Measurements from ENCODE around the gene VTI1B.

The VTI1B gene

GRCh38 chr14:67668559-67668958 lies 5.9 kb downstream of the VTI1B start:
- H3K27ac ChIP-seq (ENCODE audit: low read depth, low read length), result no peak overlapping the region
- no peak overlapping the region for H3K9ac ChIP-seq (ENCODE audit: low read length)
- H3K27me3 ChIP-seq (ENCODE audit: control insufficient read depth, insufficient read depth, low read length), result no peaks in the 10 kb centered on the region
- H3K4me1 ChIP-seq (ENCODE audit: control insufficient read depth, insufficient read depth, low read length), result peaks cover 6% of the 10 kb centered on the region
- no peak overlapping the region for H3K4me3 ChIP-seq (ENCODE audit: low read length)
- no peaks in the 10 kb centered on the region for H3K36me3 ChIP-seq (ENCODE audit: control insufficient read depth, insufficient read depth, low read length)

GRCh38 chr14:67666750-67667449 lies 7.5 kb downstream of the VTI1B start:
- no peak overlapping the region for H3K4me3 ChIP-seq (ENCODE audit: low read length)
- no peaks in the 10 kb centered on the region for H3K36me3 ChIP-seq (ENCODE audit: control insufficient read depth, insufficient read depth, low read length)
- H3K4me1 ChIP-seq (ENCODE audit: control insufficient read depth, insufficient read depth, low read length), result no peaks in the 10 kb centered on the region
- H3K9ac ChIP-seq (ENCODE audit: low read length), result no peak overlapping the region
- no peaks in the 10 kb centered on the region for H3K27me3 ChIP-seq (ENCODE audit: control insufficient read depth, insufficient read depth, low read length)
- no peak overlapping the region for H3K27ac ChIP-seq (ENCODE audit: low read depth, low read length)

GRCh38 chr14:67665868-67666267 lies 8.6 kb downstream of the VTI1B start:
- H3K4me3 ChIP-seq (ENCODE audit: low read length), result no peak overlapping the region
- H3K4me1 ChIP-seq (ENCODE audit: control insufficient read depth, insufficient read depth, low read length), result no peaks in the 10 kb centered on the region
- H3K9ac ChIP-seq (ENCODE audit: low read length), result no peak overlapping the region

GRCh38 chr14:67663633-67664032 lies 10.8 kb downstream of the VTI1B start:
- Histone ChIP-seq H3K36me3 (ENCODE audit: control insufficient read depth, insufficient read depth, low read length) (no peaks in the 10 kb centered on the region), H3K27ac (ENCODE audit: low read depth, low read length) (no peak overlapping the region), H3K9ac (ENCODE audit: low read length) (no peak overlapping the region), H3K4me1 (ENCODE audit: control insufficient read depth, insufficient read depth, low read length) (no peaks in the 10 kb centered on the region), H3K27me3 (ENCODE audit: control insufficient read depth, insufficient read depth, low read length) (no peaks in the 10 kb centered on the region), H3K4me3 (ENCODE audit: low read length) (no peak overlapping the region)

More at GRCh38 chr14:67665868-67666267, 8.6 kb downstream of the VTI1B start:
- Histone ChIP-seq H3K36me3 (ENCODE audit: control insufficient read depth, insufficient read depth, low read length) (no peaks in the 10 kb centered on the region), H3K27me3 (ENCODE audit: control insufficient read depth, insufficient read depth, low read length) (no peaks in the 10 kb centered on the region), H3K27ac (ENCODE audit: low read depth, low read length) (no peak overlapping the region)

- Histone ChIP-seq H3K27ac (ENCODE audit: low read depth, low read length) (peak overlapping the region; percentile 52), H3K36me3 (ENCODE audit: control insufficient read depth, insufficient read depth, low read length) (peaks cover 33% of the 10 kb centered on the region), H3K4me3 (ENCODE audit: low read length) (no peak overlapping the region), H3K27me3 (ENCODE audit: control insufficient read depth, insufficient read depth, low read length) (no peaks in the 10 kb centered on the region), H3K4me1 (ENCODE audit: control insufficient read depth, insufficient read depth, low read length) (peaks cover 7% of the 10 kb centered on the region), H3K9ac (ENCODE audit: low read length) (no peak overlapping the region)
Observed at GRCh38 chr14:67653651-67654280, 20.7 kb downstream of the VTI1B start.

GRCh38 chr14:67652189-67652588 lies 22.2 kb downstream of the VTI1B start:
- Histone ChIP-seq H3K27ac (ENCODE audit: low read depth, low read length) (no peak overlapping the region), H3K36me3 (ENCODE audit: control insufficient read depth, insufficient read depth, low read length) (peaks cover 31% of the 10 kb centered on the region), H3K9ac (ENCODE audit: low read length) (no peak overlapping the region), H3K27me3 (ENCODE audit: control insufficient read depth, insufficient read depth, low read length) (no peaks in the 10 kb centered on the region), H3K4me1 (ENCODE audit: control insufficient read depth, insufficient read depth, low read length) (peaks cover 7% of the 10 kb centered on the region), H3K4me3 (ENCODE audit: low read length) (no peak overlapping the region)

- Histone ChIP-seq H3K4me3 (ENCODE audit: low read length) (no peak overlapping the region), H3K27me3 (ENCODE audit: control insufficient read depth, insufficient read depth, low read length) (no peaks in the 10 kb centered on the region), H3K27ac (ENCODE audit: low read depth, low read length) (no peak overlapping the region), H3K9ac (ENCODE audit: low read length) (no peak overlapping the region), H3K4me1 (ENCODE audit: control insufficient read depth, insufficient read depth, low read length) (peaks cover 7% of the 10 kb centered on the region), H3K36me3 (ENCODE audit: control insufficient read depth, insufficient read depth, low read length) (peaks cover 21% of the 10 kb centered on the region)
Observed at GRCh38 chr14:67650694-67651093, 23.7 kb downstream of the VTI1B start.

GRCh38 chr14:67650151-67650550 lies 24.3 kb downstream of the VTI1B start:
- Histone ChIP-seq H3K9ac (ENCODE audit: low read length) (no peak overlapping the region), H3K4me1 (ENCODE audit: control insufficient read depth, insufficient read depth, low read length) (peaks cover 7% of the 10 kb centered on the region), H3K36me3 (ENCODE audit: control insufficient read depth, insufficient read depth, low read length) (peaks cover 21% of the 10 kb centered on the region), H3K27ac (ENCODE audit: low read depth, low read length) (no peak overlapping the region), H3K27me3 (ENCODE audit: control insufficient read depth, insufficient read depth, low read length) (no peaks in the 10 kb centered on the region), H3K4me3 (ENCODE audit: low read length) (no peak overlapping the region)

GRCh38 chr14:67646131-67646530 lies 28.3 kb downstream of the VTI1B start:
- Histone ChIP-seq H3K27ac (ENCODE audit: low read depth, low read length) (no peak overlapping the region), H3K4me1 (ENCODE audit: control insufficient read depth, insufficient read depth, low read length) (peaks cover 2% of the 10 kb centered on the region), H3K27me3 (ENCODE audit: control insufficient read depth, insufficient read depth, low read length) (no peaks in the 10 kb centered on the region), H3K4me3 (ENCODE audit: low read length) (no peak overlapping the region), H3K36me3 (ENCODE audit: control insufficient read depth, insufficient read depth, low read length) (peaks cover 3% of the 10 kb centered on the region), H3K9ac (ENCODE audit: low read length) (no peak overlapping the region)

GRCh38 chr14:67645414-67645813 lies 29.0 kb downstream of the VTI1B start:
- H3K4me3 ChIP-seq (ENCODE audit: low read length), result no peak overlapping the region
- H3K4me1 ChIP-seq (ENCODE audit: control insufficient read depth, insufficient read depth, low read length), result peaks cover 2% of the 10 kb centered on the region
- no peak overlapping the region for H3K27ac ChIP-seq (ENCODE audit: low read depth, low read length)
- H3K9ac ChIP-seq (ENCODE audit: low read length), result no peak overlapping the region
- no peaks in the 10 kb centered on the region for H3K27me3 ChIP-seq (ENCODE audit: control insufficient read depth, insufficient read depth, low read length)
- peaks cover 3% of the 10 kb centered on the region for H3K36me3 ChIP-seq (ENCODE audit: control insufficient read depth, insufficient read depth, low read length)

- Histone ChIP-seq H3K27ac (ENCODE audit: low read depth, low read length) (no peak overlapping the region), H3K4me3 (ENCODE audit: low read length) (no peak overlapping the region), H3K36me3 (ENCODE audit: control insufficient read depth, insufficient read depth, low read length) (no peaks in the 10 kb centered on the region), H3K27me3 (ENCODE audit: control insufficient read depth, insufficient read depth, low read length) (no peaks in the 10 kb centered on the region), H3K4me1 (ENCODE audit: control insufficient read depth, insufficient read depth, low read length) (no peaks in the 10 kb centered on the region), H3K9ac (ENCODE audit: low read length) (no peak overlapping the region)
Observed at GRCh38 chr14:67644428-67644827, 30.0 kb downstream of the VTI1B start.

- no peaks in the 10 kb centered on the region for H3K4me1 ChIP-seq (ENCODE audit: control insufficient read depth, insufficient read depth, low read length)
- H3K27ac ChIP-seq (ENCODE audit: low read depth, low read length), result no peak overlapping the region
- H3K4me3 ChIP-seq (ENCODE audit: low read length), result no peak overlapping the region
Observed at GRCh38 chr14:67643713-67644112, 30.7 kb downstream of the VTI1B start.

More at GRCh38 chr14:67643713-67644112, 30.7 kb downstream of the VTI1B start:
- Histone ChIP-seq H3K36me3 (ENCODE audit: control insufficient read depth, insufficient read depth, low read length) (no peaks in the 10 kb centered on the region), H3K9ac (ENCODE audit: low read length) (no peak overlapping the region), H3K27me3 (ENCODE audit: control insufficient read depth, insufficient read depth, low read length) (no peaks in the 10 kb centered on the region)

Data from rectal smooth muscle tissue (tissue), 1 donor.